Pancreas (tissue), 10 donors: ENCODE results near the gene LMO2. TPM values are rescaled to one million over a fixed set of nuclear protein-coding genes. Genes with fewer than 3 reads are reported as not detected.
"Not testable (repeated sequence)": the region's sequence is repeated elsewhere in the genome, so short reads cannot be mapped to it uniquely, and the experiment has no call there.

ENCODE experiments used
- ATAC-seq, 4 donors: fragments of 200-7000 bp; cut with Tn5 transposase; one replicate each; pipeline versions ENCODE4 v1.8.0 to v1.9.1; 2020; ENCODE audit warnings: mild to moderate bottlenecking in 4 of 4, moderate library complexity in 4 of 4
- DNase-seq, 6 donors: peaks; one replicate each; pipeline ENCODE4 v3.0.0-alpha.2; 2020
- FAIRE-seq: peaks from 2 replicates; lab custom pipeline; 2012; peaks lifted over from hg19 to GRCh38; lab: Jason Lieb, UNC
- H3K27ac ChIP-seq, 4 donors: fragments of 200-600 bp; sonication (generic); 1 replicate in 3 of 4; 2 replicates in 1 of 4; pipeline versions ENCODE4 v1.5.0 to v1.8.0; 2020
- H3K27me3 ChIP-seq, 4 donors: fragments of 200-600 bp; one replicate each; pipeline ENCODE4 v1.8.0; 2021
- H3K36me3 ChIP-seq, 3 donors: fragments of 200-600 bp; sonication (generic) in 1 of 3; one replicate each; pipeline versions ENCODE4 v1.5.0 to v1.8.0; 2020 to 2021
- H3K4me1 ChIP-seq, 3 donors: fragments of 200-600 bp; one replicate each; pipeline ENCODE4 v1.8.0; 2021
- H3K4me3 ChIP-seq, 4 donors: fragments of 200-600 bp; sonication (generic) in 2 of 4; one replicate each; pipeline versions ENCODE4 v1.5.0 to v1.8.0; 2020 to 2021
- H3K9me3 ChIP-seq, 4 donors: fragments of 200-600 bp; one replicate each; pipeline ENCODE4 v1.8.0; 2021
- CTCF ChIP-seq, 4 donors: fragments of 200-600 bp; sonication (generic) in 3 of 4; IDR thresholded peaks; one replicate each; pipeline versions ENCODE4 v1.5.0 to v1.8.0; 2021; ENCODE audit warnings: antibody characterized with exemption in 4 of 4
- whole genome bisulfite sequencing, 2 donors: extraction: QIAGEN DNeasy Blood & Tissue Kit; methylation state at CpG; one replicate each; pipeline ENCODE4 v1.1.7; 2013; 5-methylcytosine and 5-hydroxymethylcytosine counted together
- intact Hi-C, 3 donors: fragments of 100-400 bp; cut with DNase I; formaldehyde crosslinking; loops; one replicate each; pipeline versions ENCODE4 v1.11.1 to v1.14.2; 2022
- polyA plus RNA-seq, 2 donors: library from polyadenylated mRNA; stranded (reverse); fragments of 200-250 nt; gene quantifications; one replicate each; pipeline ENCODE4 v1.2.3, GENCODE V29; 2013
- total RNA-seq, 6 donors: library from RNA; stranded (reverse); fragmentation: NEBNext Ultra II Directional in 4 of 6; extraction: Animal tissue kit (Norgen Biotek cat#: 25700) in 4 of 6; gene quantifications; one replicate each; pipeline versions ENCODE4 v1.2.1 to v1.2.4, GENCODE V29; 2021 to 2023
- donor health status: healthy with polysubstance abuse.
- donor health status: DM: no; HTN: no; CAD: no; lungs with moderate emphysema.
- donor health status: DM: no; HTN: no; CAD: no.
- donor health status: control.
- donor health status: control.
- donor health status: Bipolar disorder and iron deficiency.
- donor health status: DM: yes; HTN: yes; CAD: no.
- donor health status: DM: no; HTN: no; CAD: no.
- donor health status: DM: no; HTN: no; CAD: no.
- donor health status: DM: yes; HTN: yes; CAD: no.

Gene LMO2
- total and polyA plus RNA-seq, 8 donors: 2.4 to 24.3 (median 7.8) TPM

- TF ChIP-seq CTCF (IDR thresholded peaks at IDR 0.05): no peak
- Histone ChIP-seq H3K36me3 (no peaks in the 10 kb centered on the region), H3K9me3 (no peaks in the 10 kb centered on the region), H3K4me1 (peaks cover 0 to 1% (median 0%) of the 10 kb centered on the region in 3 donors), H3K27me3 (no peaks in the 10 kb centered on the region), H3K4me3 (no peak overlapping the region), H3K27ac (no peak overlapping the region)
- WGBS, 2 donors: 84% methylated on average over 4 of the region's 4 CpGs
- ATAC-seq (no peak), FAIRE-seq (no peak), DNase-seq (no peak)
- intact Hi-C loops: no loop called here
Measured at GRCh38 chr11:33935005-33935404, 43.1 kb upstream of the LMO2 start.

DNA sequence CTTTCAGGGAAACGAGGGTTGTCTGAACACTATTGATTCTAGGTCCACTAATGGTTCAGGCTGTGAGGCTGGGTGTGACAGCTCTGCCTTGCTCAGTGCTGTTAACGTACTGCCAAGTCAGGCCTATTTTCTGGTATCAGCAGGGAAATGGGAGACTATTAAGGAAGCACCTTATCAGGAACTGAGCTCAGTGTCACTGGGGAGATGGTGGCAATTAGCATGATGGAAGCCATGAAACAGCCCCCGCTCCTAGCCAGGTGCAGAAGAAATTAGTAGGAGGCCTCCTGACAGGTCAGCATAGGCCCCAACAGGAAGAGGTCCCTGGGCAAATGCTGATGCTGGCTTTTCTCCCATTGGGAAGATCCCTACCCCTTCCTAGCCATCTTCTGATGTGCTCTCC lies 42.6 kb upstream of the LMO2 start:
- intact Hi-C loops: no loop called here
- H3K9me3 ChIP-seq: no peaks in the 10 kb centered on the region
- peaks cover 0 to 4% (median 0%) of the 10 kb centered on the region in 3 donors for H3K4me1 ChIP-seq
- no peak overlapping the region for H3K4me3 ChIP-seq
- H3K36me3 ChIP-seq: no peaks in the 10 kb centered on the region
- no peak overlapping the region for H3K27ac ChIP-seq
- TF ChIP-seq CTCF (IDR thresholded peaks at IDR 0.05): no peak
- no peak for FAIRE-seq
- WGBS, 2 donors: 55 to 56% methylated on average over 3 of the region's 3 CpGs
- ATAC-seq: peak in 2 of 4 donors; percentile 51 to 69
- no peaks in the 10 kb centered on the region for H3K27me3 ChIP-seq
- peak in 1 of 6 donors; percentile 8 for DNase-seq

GRCh38 chr11:33933602-33934001 lies 41.7 kb upstream of the LMO2 start:
- 51 to 65% methylated on average over 1 of the region's 1 CpG for WGBS, 2 donors
- H3K27me3 ChIP-seq: no peaks in the 10 kb centered on the region
- H3K4me1 ChIP-seq: peaks cover 0 to 4% (median 0%) of the 10 kb centered on the region in 3 donors
- no peaks in the 10 kb centered on the region for H3K9me3 ChIP-seq
- DNase-seq (no peak), ATAC-seq (peak in 2 of 4 donors; percentile 56 to 66), FAIRE-seq (no peak)
- no peak overlapping the region for H3K4me3 ChIP-seq
- no peak for TF ChIP-seq CTCF (IDR thresholded peaks at IDR 0.05)
- H3K27ac ChIP-seq: no peak overlapping the region
- intact Hi-C loops: no loop called here
- H3K36me3 ChIP-seq: no peaks in the 10 kb centered on the region

DNA sequence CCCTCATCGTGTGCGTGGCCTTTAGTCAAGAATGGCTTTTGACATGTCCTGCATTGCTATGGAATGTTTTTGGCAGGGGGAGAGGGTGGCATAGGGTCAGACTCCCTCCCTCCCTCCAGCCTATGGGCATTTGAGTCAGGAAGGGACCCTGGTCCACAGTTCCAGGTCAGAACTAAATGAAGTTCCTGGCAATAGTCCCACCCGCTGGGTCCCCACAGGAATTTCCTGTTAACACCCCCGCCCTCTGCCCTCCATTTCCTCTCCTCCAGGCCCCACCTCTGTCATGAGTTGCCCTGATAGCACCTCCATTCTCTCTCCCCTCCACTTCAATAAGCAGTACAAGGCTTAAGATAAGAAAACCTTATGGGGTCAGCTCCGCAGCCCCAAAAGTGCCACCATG lies 40.8 kb upstream of the LMO2 start:
- Histone ChIP-seq H3K4me1 (peaks cover 0 to 4% (median 0%) of the 10 kb centered on the region in 3 donors), H3K27ac (no peak overlapping the region)
- 92 to 97% methylated on average over 5 of the region's 5 CpGs for WGBS, 2 donors

GRCh38 chr11:33931739-33932366 lies 40.0 kb upstream of the LMO2 start:
- H3K4me3 ChIP-seq, H3K4me1 ChIP-seq, DNase-seq, ATAC-seq, H3K27me3 ChIP-seq, H3K36me3 ChIP-seq, FAIRE-seq, H3K27ac ChIP-seq, intact Hi-C loops, H3K9me3 ChIP-seq: not testable (repeated sequence)
- WGBS, 2 donors: 85 to 91% methylated on average over 12 of the region's 12 CpGs

More for the DNA sequence above, 40.8 kb upstream of the LMO2 start:
- no peak for TF ChIP-seq CTCF (IDR thresholded peaks at IDR 0.05)
- no peak for DNase-seq
- no peaks in the 10 kb centered on the region for H3K27me3 ChIP-seq
- no peaks in the 10 kb centered on the region for H3K9me3 ChIP-seq
- intact Hi-C loops: no loop called here
- no peak overlapping the region for H3K4me3 ChIP-seq
- H3K36me3 ChIP-seq: no peaks in the 10 kb centered on the region
- no peak for FAIRE-seq
- ATAC-seq: no peak
